Measurements from ENCODE around the gene ZRANB3.
A peak's percentile ranks its signal among the peaks of the same experiment; 100 is the strongest.
"Not testable (repeated sequence)": the region's sequence is repeated elsewhere in the genome, so short reads cannot be mapped to it uniquely, and the experiment has no call there.

The ZRANB3 gene

GRCh38 chr2:135530313-135531230 lies at the start of gene ZRANB3:
TSS of gene ZRANB3 (minus strand) at chr2:135531218.
- DNase-seq = peak; percentile 89

- DNase-seq = no peak
These were observed 42.6 kb upstream of the ZRANB3 start for GRCh38 chr2:135573620-135574019.

- DNase-seq = no peak
These were observed 39.9 kb upstream of the ZRANB3 start for GRCh38 chr2:135570884-135571283.

GRCh38 chr2:135563793-135564192 lies 32.8 kb upstream of the ZRANB3 start:
- no peak for DNase-seq

- no peak for DNase-seq
These were observed 30.9 kb upstream of the ZRANB3 start for GRCh38 chr2:135561925-135562324.

GRCh38 chr2:135557530-135557929 lies 26.5 kb upstream of the ZRANB3 start:
- DNase-seq = no peak

- no peak for DNase-seq
These were observed 24.3 kb upstream of the ZRANB3 start for GRCh38 chr2:135555311-135555710.

GRCh38 chr2:135552887-135553286 lies 21.9 kb upstream of the ZRANB3 start:
- no peak for DNase-seq

GRCh38 chr2:135551356-135551755 lies 20.3 kb upstream of the ZRANB3 start:
- DNase-seq = no peak

- DNase-seq = no peak
These were observed 16.3 kb upstream of the ZRANB3 start for GRCh38 chr2:135547311-135547710.

- DNase-seq = no peak
These were observed 15.4 kb upstream of the ZRANB3 start for GRCh38 chr2:135546436-135546835.

GRCh38 chr2:135533545-135533944 lies 2.5 kb upstream of the ZRANB3 start:
- not testable (repeated sequence) for DNase-seq

- no peak for DNase-seq
These were observed 1.6 kb upstream of the ZRANB3 start for GRCh38 chr2:135532581-135532980.

- peak; percentile 87 for DNase-seq
These were observed 496 bp upstream of the ZRANB3 start, which contains the start of gene R3HDM1 for GRCh38 chr2:135531231-135532197. TSS of gene R3HDM1 (plus strand) at chr2:135531484. CDS start at chr2:135604846, 73,362 bp downstream.

- no peak for DNase-seq
These were observed 3.0 kb downstream of the ZRANB3 start for GRCh38 chr2:135528006-135528405.

GRCh38 chr2:135525786-135526185 lies 5.2 kb downstream of the ZRANB3 start:
- no peak for DNase-seq

GRCh38 chr2:135512099-135512498 lies 18.9 kb downstream of the ZRANB3 start:
- no peak for DNase-seq

- no peak for DNase-seq
These were observed 20.4 kb downstream of the ZRANB3 start for GRCh38 chr2:135510577-135510976.

GRCh38 chr2:135504811-135505210 lies 26.2 kb downstream of the ZRANB3 start:
- DNase-seq = no peak

- DNase-seq = not testable (repeated sequence)
These were observed 32.4 kb downstream of the ZRANB3 start for GRCh38 chr2:135498588-135498987.

GRCh38 chr2:135494917-135495316 lies 36.1 kb downstream of the ZRANB3 start:
- no peak for DNase-seq

GRCh38 chr2:135494503-135494902 lies 36.5 kb downstream of the ZRANB3 start:
- DNase-seq = no peak

GRCh38 chr2:135490376-135490775 lies 40.6 kb downstream of the ZRANB3 start:
- no peak for DNase-seq

All from activated CD4-positive, alpha-beta T cell treated with anti-CD3 and anti-CD28 coated beads for 1 hour (primary cell).